ENCODE results near the gene CHMP3.
"Not testable (repeated sequence)": the region's sequence is repeated elsewhere in the genome, so short reads cannot be mapped to it uniquely, and the experiment has no call there.

The CHMP3 gene

GRCh38 chr2:86548913-86549396 is 14.3 kb downstream of the CHMP3 start:
- not testable (repeated sequence) for DNase-seq

GRCh38 chr2:86548165-86548912 is 14.9 kb downstream of the CHMP3 start:
- not testable (repeated sequence) for DNase-seq

GRCh38 chr2:86545296-86545924 is 17.8 kb downstream of the CHMP3 start:
- DNase-seq = not testable (repeated sequence)

- not testable (repeated sequence) for DNase-seq
Measured at GRCh38 chr2:86544278-86545099, 18.8 kb downstream of the CHMP3 start.

- DNase-seq = no peak
Measured at GRCh38 chr2:86543793-86544192, 19.4 kb downstream of the CHMP3 start.

- no peak for DNase-seq
Measured at GRCh38 chr2:86543335-86543734, 19.9 kb downstream of the CHMP3 start.

- no peak for DNase-seq
Measured at GRCh38 chr2:86542814-86543213, 20.4 kb downstream of the CHMP3 start.

GRCh38 chr2:86541334-86541733 is 21.9 kb downstream of the CHMP3 start:
- DNase-seq = no peak

GRCh38 chr2:86533589-86533988 is 29.7 kb downstream of the CHMP3 start:
- no peak for DNase-seq

- no peak for DNase-seq
Measured at GRCh38 chr2:86525421-86526340, 37.6 kb downstream of the CHMP3 start.

GRCh38 chr2:86523491-86523890 is 39.8 kb downstream of the CHMP3 start:
- DNase-seq = no peak

GRCh38 chr2:86522711-86523110 is 40.5 kb downstream of the CHMP3 start:
- DNase-seq = no peak

- DNase-seq = no peak
Measured at GRCh38 chr2:86521922-86522321, 41.3 kb downstream of the CHMP3 start.

GRCh38 chr2:86520153-86520552 is 43.1 kb downstream of the CHMP3 start:
- no peak for DNase-seq

GRCh38 chr2:86519349-86519748 is 43.9 kb downstream of the CHMP3 start:
- no peak for DNase-seq

- peak in 1 of 4 experiments; percentile 8 for DNase-seq
Measured at GRCh38 chr2:86518481-86518880, 44.8 kb downstream of the CHMP3 start.

GRCh38 chr2:86513948-86514660 is 49.1 kb downstream of the CHMP3 start:
- no peak for DNase-seq

GRCh38 chr2:86512892-86513291 is 50.4 kb downstream of the CHMP3 start:
- no peak for DNase-seq

- DNase-seq = no peak
Measured at GRCh38 chr2:86512034-86512433, 51.2 kb downstream of the CHMP3 start.

GRCh38 chr2:86510436-86510933 is 52.8 kb downstream of the CHMP3 start:
- DNase-seq = no peak

- DNase-seq = no peak
Measured at GRCh38 chr2:86507600-86507999, 55.6 kb downstream of the CHMP3 start.

Measured in activated naive CD4-positive, alpha-beta T cell (primary cell).